ENCODE measurements around the gene ACSM6.
"Not testable (repeated sequence)": the region's sequence is repeated elsewhere in the genome, so short reads cannot be mapped to it uniquely, and the experiment has no call there.

ACSM6 gene

DNA sequence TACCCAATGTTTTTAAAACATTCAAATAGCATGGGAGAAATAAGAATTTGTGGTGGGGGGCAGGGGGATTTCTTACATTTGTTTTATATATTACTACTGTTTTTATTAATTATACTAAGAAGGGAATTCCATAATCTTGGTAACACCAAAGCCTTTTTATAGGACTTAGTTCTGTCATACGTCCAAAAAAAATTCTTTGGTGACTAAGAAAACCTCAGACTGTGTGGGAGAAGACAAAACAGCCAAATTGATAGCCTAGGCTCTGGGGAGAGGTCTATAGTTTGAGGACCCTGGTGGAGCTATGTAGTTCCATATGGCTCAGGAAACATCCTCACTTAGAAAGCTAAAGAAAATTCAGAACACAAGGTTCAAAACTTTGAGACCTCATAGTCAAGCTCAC, 23.4 kb downstream of the ACSM6 start:
- DNase-seq, result no peak

DNA sequence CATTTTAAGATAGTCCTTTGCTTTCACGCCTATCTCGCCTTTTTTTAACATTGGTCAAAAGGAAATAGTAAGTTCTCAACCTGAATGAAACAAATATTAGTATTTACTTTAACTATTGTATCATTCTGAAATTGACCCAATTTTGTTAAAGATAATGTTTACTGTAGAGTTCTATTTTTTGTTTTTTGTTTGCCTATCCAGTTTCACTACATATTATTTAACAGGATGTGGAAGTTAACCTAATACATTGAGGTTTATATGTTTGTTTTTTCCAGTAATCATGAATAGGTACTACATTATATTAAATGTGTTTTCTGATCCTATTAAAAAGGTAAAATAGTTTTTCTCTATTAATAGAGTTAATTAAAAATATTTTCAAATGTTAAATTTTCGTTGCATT, 26.5 kb downstream of the ACSM6 start:
- DNase-seq, result no peak

GRCh38 chr10:95221124-95221523, 27.1 kb downstream of the ACSM6 start:
- DNase-seq, result no peak

DNA sequence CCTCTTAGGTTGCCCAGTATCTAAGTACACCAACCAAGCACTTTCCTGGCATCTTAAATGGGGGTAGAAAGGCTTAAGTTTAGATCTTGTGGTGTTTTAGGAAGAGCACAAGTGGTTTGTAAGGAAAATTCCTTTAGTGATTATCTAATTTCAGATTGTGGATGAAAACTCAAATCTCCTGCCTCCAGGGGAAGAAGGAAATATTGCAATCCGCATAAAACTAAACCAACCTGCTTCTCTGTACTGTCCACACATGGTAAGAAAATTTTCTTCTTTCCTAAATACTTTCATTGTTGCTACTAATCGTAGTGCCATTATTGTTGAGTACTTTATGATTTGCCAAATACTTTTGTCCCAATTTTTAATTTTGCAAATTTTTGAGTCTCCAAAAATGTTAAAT, 31.1 kb downstream of the ACSM6 start:
- no peak for DNase-seq

- not testable (repeated sequence) for DNase-seq
Observed at GRCh38 chr10:95228934-95229723, 35.1 kb downstream of the ACSM6 start.

GRCh38 chr10:95229724-95230627, 35.9 kb downstream of the ACSM6 start:
- DNase-seq, result no peak

- DNase-seq, result peak; percentile 62
Observed at GRCh38 chr10:95230677-95231586, 36.9 kb downstream of the ACSM6 start.

- DNase-seq, result no peak
Observed at GRCh38 chr10:95233377-95234034, 39.5 kb downstream of the ACSM6 start.

- no peak for DNase-seq
Observed at GRCh38 chr10:95234951-95235350, 40.9 kb downstream of the ACSM6 start.

GRCh38 chr10:95235676-95236067, 41.6 kb downstream of the ACSM6 start:
- DNase-seq, result no peak

GRCh38 chr10:95236068-95236903, 42.2 kb downstream of the ACSM6 start:
- peak; percentile 50 for DNase-seq

DNA sequence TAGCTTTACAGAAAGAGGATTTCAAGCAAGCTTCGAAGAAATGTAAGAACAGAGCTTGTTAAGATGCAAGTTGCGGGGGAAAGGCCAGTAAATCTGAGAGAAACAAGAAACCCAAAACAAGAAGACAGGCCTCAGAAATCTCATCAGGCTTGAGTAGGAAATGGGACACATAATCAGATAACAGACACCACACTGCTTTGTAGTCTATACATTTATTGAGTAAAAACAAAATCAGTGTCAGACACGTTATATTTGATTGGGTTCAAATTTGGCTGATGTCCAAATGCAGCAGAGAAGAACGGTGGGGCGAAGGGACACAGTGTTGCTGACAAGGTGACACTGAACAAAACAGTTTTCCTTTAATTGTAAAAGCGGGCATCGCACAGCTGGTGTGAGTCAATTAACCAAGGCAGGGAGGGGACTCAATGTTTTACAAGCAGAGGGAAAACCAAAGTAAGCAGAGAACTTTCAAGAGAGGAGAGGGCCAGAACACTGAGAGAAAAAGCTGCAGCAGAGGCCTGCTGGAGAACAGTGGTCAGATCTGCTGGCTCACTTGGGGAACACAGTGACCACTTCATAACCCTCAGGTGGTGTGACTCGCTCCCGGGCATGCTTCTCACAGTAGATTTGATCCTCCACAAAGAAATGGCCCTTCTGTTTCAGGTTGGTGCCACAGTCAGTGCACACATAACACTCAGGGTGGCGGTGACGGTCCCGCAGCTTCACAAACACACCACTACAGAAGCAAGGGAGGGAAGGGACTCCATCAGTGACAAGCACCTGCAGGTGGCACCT, 43.5 kb downstream of the ACSM6 start:
- DNase-seq, result no peak

DNA sequence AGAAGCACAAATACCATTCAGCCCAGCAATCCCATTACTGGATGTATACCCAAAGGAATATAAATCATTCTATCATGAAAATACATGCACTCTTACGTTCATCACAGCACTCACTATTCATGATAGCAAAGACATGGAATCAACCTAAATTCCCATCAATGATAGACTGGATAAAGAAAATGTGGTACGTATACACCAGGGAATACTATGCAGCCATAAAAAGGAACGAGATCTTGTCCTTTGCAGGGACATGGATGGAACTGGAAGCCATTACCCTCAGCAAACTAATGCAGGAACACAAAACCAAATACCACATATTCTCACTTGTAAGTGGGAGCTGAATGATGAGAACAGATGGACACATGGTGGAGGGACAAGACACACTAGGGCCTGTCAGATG, 46.1 kb downstream of the ACSM6 start:
- DNase-seq, result not testable (repeated sequence)

DNA sequence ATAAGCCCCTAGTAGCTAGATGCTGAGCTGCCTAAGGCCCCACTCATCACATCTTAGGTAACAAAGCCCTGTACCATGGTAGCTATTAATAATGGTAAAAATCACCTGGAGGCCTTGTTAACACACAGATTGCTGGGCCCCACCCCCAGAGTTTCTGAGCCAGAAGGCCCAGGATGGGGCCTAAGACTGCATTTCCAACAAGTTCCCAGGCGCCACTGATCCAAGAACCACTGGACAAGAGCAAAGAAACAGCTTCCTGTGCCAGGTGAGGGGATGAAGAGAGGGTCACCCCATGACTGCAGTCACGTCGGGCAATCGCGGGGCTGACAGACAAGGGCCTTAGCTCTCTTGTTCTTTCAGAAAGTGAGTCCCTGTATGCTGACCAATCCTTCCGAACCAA, 46.8 kb downstream of the ACSM6 start:
- no peak for DNase-seq

GRCh38 chr10:95241533-95241932, 47.5 kb downstream of the ACSM6 start:
- no peak for DNase-seq

DNA sequence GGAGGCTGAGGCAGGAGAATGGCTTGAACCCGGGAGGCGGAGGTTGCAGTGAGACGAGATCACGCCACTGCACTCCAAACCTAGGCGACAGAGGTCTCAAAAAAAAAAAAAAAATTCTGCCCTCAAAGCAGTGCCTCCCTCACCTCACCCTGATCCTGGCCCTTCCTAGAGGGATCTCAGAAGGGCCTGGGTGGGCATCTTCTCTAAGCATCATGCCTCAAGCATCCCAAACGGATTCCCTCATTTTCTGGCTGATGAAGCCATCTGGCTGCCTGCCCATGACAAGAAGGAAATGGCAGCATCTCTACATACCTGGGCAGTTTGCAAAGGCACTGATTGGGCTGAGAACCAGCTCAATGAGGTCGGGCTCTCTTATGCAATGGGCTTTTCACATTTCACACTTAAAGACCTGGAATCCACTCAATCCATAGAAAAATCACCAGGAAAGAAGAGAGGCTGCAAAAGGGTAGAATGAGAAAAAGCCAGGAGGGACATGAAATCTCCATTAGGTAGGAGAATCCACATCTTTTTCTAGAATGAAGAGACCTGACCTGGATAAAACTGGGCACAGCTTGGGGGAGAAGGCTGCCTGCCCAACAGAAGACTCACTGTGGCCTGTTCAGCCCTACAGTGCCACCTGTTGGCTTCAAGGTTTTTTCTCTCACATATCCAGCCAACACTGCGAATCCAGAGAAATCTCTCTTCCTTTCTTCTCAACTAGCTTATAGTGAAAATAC, 48.7 kb downstream of the ACSM6 start:
- DNase-seq, result no peak

- no peak for DNase-seq
Observed at GRCh38 chr10:95243318-95243617, 49.2 kb downstream of the ACSM6 start.

DNA sequence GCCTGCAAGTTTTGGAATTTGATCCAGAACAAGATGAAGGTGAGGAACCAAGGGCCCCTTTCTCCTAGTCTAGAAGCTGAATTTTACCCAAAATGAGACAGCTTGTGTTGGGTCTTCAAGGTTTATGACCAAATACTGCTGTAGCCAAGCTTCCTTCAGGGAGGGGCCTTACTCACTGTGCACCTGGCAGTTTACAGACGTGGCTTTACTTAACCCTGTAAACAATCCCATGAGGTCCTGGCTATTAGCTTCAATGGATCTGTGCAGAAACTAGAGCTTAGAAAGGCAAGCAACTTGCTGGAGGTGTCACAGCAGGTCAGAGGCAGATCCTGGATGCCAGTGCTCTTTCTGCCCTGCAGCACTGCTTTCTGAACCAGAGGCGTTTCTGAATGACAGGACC, 50.1 kb downstream of the ACSM6 start:
- no peak for DNase-seq

DNA sequence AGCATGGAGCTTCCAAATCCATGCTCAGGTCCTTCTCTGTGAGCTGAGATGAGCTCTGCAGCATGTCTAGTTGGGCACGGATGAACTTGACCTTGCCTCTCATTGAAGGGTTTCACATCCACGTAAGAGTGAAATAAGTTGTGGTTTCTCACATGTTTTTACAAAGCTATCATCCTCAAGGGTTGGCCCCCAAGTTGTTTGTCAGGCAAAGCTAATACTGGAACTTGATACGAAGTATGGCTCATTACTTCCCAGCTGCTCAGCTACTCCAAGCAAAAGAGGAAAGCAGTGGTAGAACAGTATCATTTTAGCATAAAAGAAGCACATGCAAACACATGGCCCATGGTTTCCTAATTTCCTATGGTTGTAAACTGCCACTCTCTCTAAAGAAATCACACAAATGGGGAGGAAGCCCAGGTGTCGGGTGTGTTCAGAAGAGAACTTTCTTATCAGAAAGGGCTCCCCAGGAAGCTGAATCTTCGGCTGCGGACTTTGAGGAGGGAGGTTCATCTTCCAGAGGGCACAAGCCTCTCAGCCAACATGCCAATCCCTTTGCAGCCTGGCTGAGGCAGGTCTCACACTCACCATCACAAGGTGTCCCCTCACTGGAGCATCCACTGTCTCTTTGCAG, 51.5 kb downstream of the ACSM6 start:
- DNase-seq, result no peak
